ENCODE results near the gene MUC4.

Gene MUC4

GRCh38 chr3:195850857-195851543 is 39.3 kb upstream of the MUC4 start:
- Histone ChIP-seq H3K27ac (ENCODE audit: low read depth, low read length) (no peak overlapping the region), H3K36me3 (ENCODE audit: control insufficient read depth, low read length) (no peaks in the 10 kb centered on the region), H3K27me3 (ENCODE audit: control insufficient read depth, low read length) (peaks cover 7% of the 10 kb centered on the region; the same call in 1 of the 2 replicates), H3K79me2 (ENCODE audit: control insufficient read depth, low read length) (no peaks in the 10 kb centered on the region), H3K4me1 (ENCODE audit: control insufficient read depth, low read length) (no peaks in the 10 kb centered on the region), H3K4me2 (ENCODE audit: low read length) (no peak overlapping the region), H4K20me1 (ENCODE audit: control insufficient read depth, insufficient read depth, low read depth, low read length) (no peaks in the 10 kb centered on the region), H3K4me3 (ENCODE audit: low read length) (no peak overlapping the region), H3K9me3 (ENCODE audit: control insufficient read depth, insufficient read depth, low read length) (no peaks in the 10 kb centered on the region), H3K9me2 (replicated peaks; ENCODE audit: control insufficient read depth, low read length) (no peaks in the 10 kb centered on the region), H3F3A (ENCODE audit: control insufficient read depth, insufficient read depth) (no peaks in the 10 kb centered on the region)
- TF ChIP-seq CTCF (IDR thresholded peaks at IDR 0.05; ENCODE audit: low read depth, low read length, poor library complexity, severe bottlenecking) (peak; percentile 100), EZH2phosphoT487 (IDR thresholded peaks at IDR 0.05; ENCODE audit: borderline replicate concordance, low read length) (no peak)

GRCh38 chr3:195849322-195850074 is 37.8 kb upstream of the MUC4 start:
- TF ChIP-seq CTCF (IDR thresholded peaks at IDR 0.05; ENCODE audit: low read depth, low read length, poor library complexity, severe bottlenecking) (peak; percentile 95), EZH2phosphoT487 (IDR thresholded peaks at IDR 0.05; ENCODE audit: borderline replicate concordance, low read length) (no peak)
- no peaks in the 10 kb centered on the region for H3K4me1 ChIP-seq (ENCODE audit: control insufficient read depth, low read length)
- H3K9me3 ChIP-seq (ENCODE audit: control insufficient read depth, insufficient read depth, low read length): no peaks in the 10 kb centered on the region

GRCh38 chr3:195847055-195847950 is 35.6 kb upstream of the MUC4 start:
- no peak overlapping the region for H3K27ac ChIP-seq (ENCODE audit: low read depth, low read length)
- H3K4me2 ChIP-seq (ENCODE audit: low read length): no peak overlapping the region

More at GRCh38 chr3:195849322-195850074, 37.8 kb upstream of the MUC4 start:
- peaks cover 7% of the 10 kb centered on the region; the same call in 1 of the 2 replicates for H3K27me3 ChIP-seq (ENCODE audit: control insufficient read depth, low read length)
- no peaks in the 10 kb centered on the region for H4K20me1 ChIP-seq (ENCODE audit: control insufficient read depth, insufficient read depth, low read depth, low read length)
- H3K79me2 ChIP-seq (ENCODE audit: control insufficient read depth, low read length): no peaks in the 10 kb centered on the region
- H3F3A ChIP-seq (ENCODE audit: control insufficient read depth, insufficient read depth): no peaks in the 10 kb centered on the region
- no peak overlapping the region for H3K27ac ChIP-seq (ENCODE audit: low read depth, low read length)
- H3K4me3 ChIP-seq (ENCODE audit: low read length): 0 out of 2 replicates have a peak overlapping the region, but pooled peaks have one; percentile 32
- H3K4me2 ChIP-seq (ENCODE audit: low read length): peak overlapping the region; percentile 42
- no peaks in the 10 kb centered on the region for H3K9me2 ChIP-seq (replicated peaks; ENCODE audit: control insufficient read depth, low read length)
- no peaks in the 10 kb centered on the region for H3K36me3 ChIP-seq (ENCODE audit: control insufficient read depth, low read length)

More at GRCh38 chr3:195847055-195847950, 35.6 kb upstream of the MUC4 start:
- no peaks in the 10 kb centered on the region for H3K9me3 ChIP-seq (ENCODE audit: control insufficient read depth, insufficient read depth, low read length)
- no peak overlapping the region for H3K4me3 ChIP-seq (ENCODE audit: low read length)
- no peaks in the 10 kb centered on the region for H3K9me2 ChIP-seq (replicated peaks; ENCODE audit: control insufficient read depth, low read length)
- H3K27me3 ChIP-seq (ENCODE audit: control insufficient read depth, low read length): peaks cover 7% of the 10 kb centered on the region; the same call in 1 of the 2 replicates
- H3F3A ChIP-seq (ENCODE audit: control insufficient read depth, insufficient read depth): no peaks in the 10 kb centered on the region
- TF ChIP-seq CTCF (IDR thresholded peaks at IDR 0.05; ENCODE audit: low read depth, low read length, poor library complexity, severe bottlenecking) (no peak), EZH2phosphoT487 (IDR thresholded peaks at IDR 0.05; ENCODE audit: borderline replicate concordance, low read length) (no peak)
- H4K20me1 ChIP-seq (ENCODE audit: control insufficient read depth, insufficient read depth, low read depth, low read length): no peaks in the 10 kb centered on the region
- H3K79me2 ChIP-seq (ENCODE audit: control insufficient read depth, low read length): no peaks in the 10 kb centered on the region
- H3K36me3 ChIP-seq (ENCODE audit: control insufficient read depth, low read length): no peaks in the 10 kb centered on the region
- H3K4me1 ChIP-seq (ENCODE audit: control insufficient read depth, low read length): no peaks in the 10 kb centered on the region
